Cerebellar nuclear complex (tissue), 1 donor: ENCODE results near the gene TMEM60.
"Not testable (repeated sequence)": the region's sequence is repeated elsewhere in the genome, so short reads cannot be mapped to it uniquely, and the experiment has no call there.

Experiments
- DNase-seq, 2 experiments: peaks; one replicate each; lab custom pipeline; 2025; lab: John Stamatoyannopoulos, UW

Gene TMEM60

DNA sequence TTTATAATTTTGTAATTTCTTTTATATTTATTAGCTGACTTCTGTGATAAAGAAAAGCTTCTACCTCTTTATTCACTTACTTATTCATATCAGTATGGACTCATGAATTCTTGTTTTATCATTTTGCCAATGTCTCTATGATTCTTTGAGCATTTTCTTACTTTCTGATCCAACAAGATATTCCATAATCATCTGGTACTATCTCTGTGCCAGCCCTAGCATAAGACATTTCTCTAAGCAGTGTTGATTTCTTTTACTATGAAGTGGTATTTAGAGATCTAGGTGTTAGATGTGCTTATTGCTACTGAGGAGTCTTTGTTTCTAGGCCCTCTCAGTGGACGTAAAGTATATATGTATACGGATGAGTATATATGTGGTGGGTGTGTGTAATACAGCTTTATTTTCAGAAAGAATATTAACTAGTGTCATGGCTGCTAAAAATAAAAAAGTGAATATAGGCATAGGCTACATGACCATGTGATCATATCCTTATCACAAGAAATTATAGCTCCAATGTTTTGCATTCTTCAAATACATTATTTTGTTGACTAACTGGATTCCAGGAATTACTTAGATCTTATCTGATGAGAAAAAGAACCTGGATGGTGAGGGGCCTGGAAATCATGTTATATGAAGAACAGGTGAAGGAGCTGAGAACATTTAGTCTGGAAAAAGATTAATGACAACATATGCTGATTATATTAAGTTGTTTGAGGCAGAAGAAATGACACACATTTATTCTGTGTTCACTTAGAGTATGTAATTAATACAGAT lies 13.5 kb upstream of the TMEM60 start:
- no peak for DNase-seq

DNA sequence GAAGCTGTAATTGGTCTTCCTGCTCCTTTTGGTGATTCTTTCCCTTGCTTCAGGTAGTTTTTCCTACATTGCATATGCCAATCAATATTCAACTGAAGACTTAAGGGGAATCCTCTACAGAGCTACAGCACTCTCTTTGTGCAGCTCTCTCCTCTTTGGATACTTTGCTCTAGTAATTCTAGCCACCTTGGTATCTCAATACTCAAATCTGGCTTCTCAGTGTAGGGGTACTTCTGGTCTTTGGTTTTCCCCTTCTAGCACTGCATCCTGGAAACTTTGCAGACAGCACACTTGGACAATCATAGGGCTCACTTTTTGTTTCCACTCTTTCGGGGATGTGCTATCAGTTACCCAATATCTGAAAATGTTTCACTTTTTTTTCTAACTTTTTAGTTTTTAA lies 10.3 kb upstream of the TMEM60 start:
- DNase-seq, result no peak

DNA sequence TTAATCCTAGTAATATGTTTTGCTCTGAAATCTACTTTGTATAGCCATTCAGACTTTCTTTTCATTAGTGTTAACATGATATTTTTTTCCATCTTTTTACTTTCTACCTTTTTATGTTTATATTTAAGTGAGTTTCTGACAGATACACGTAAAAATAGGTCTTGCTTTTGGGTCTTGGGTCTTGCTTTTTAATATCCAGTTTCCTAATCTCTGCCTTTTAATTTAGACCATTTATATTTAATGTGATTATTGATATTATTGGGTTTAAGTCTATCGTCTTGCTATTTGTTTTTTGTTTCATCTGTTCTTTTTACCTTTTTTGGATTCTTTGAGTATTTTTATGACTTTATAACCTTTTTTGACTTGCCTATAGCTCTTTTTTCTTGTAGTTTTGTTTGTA lies 8.2 kb upstream of the TMEM60 start:
- no peak for DNase-seq

DNA sequence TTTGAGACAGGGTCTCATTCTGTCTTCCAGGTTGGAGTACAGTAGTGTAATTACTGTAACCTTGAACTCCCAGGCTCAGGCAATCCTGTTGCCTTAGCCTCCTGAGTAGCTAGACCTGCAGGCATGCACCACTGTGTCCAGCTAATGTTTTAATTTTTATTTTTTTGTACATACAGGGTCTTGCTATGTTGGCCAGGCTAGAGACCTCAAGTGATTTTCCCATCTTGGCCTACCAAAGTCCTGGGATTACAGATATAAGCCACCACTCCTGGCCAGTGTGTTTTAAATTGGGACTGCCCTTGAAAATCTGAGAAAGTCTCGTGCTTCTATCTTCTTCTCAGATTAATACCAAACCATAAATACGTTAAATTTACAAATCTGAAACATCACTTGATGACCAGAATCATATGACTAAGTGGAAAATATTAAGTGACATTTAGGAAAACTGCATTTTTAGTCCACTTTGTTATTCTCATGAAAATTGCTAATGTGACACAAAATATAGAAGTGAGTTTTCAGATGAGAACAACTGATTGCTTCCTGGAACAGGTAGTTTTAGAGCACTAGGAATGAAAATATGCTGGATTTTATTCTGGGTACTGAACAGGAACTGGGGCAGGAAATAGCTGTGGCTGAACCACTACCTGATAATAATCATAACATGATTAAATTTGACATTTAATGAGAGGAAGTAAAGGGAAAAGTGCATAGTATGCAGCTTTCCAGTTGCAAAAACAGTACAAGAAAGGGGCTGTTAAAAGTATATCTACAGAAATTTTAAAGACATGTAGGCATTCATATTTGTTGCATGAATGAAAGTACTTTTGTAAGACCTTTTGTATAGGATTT lies 4.5 kb upstream of the TMEM60 start:
- DNase-seq, result no peak

- DNase-seq, result no peak
These were observed 2.5 kb upstream of the TMEM60 start for GRCh38 chr7:77800730-77801129.

- DNase-seq, result no peak
These were observed 1.9 kb upstream of the TMEM60 start for GRCh38 chr7:77800158-77800557.

DNA sequence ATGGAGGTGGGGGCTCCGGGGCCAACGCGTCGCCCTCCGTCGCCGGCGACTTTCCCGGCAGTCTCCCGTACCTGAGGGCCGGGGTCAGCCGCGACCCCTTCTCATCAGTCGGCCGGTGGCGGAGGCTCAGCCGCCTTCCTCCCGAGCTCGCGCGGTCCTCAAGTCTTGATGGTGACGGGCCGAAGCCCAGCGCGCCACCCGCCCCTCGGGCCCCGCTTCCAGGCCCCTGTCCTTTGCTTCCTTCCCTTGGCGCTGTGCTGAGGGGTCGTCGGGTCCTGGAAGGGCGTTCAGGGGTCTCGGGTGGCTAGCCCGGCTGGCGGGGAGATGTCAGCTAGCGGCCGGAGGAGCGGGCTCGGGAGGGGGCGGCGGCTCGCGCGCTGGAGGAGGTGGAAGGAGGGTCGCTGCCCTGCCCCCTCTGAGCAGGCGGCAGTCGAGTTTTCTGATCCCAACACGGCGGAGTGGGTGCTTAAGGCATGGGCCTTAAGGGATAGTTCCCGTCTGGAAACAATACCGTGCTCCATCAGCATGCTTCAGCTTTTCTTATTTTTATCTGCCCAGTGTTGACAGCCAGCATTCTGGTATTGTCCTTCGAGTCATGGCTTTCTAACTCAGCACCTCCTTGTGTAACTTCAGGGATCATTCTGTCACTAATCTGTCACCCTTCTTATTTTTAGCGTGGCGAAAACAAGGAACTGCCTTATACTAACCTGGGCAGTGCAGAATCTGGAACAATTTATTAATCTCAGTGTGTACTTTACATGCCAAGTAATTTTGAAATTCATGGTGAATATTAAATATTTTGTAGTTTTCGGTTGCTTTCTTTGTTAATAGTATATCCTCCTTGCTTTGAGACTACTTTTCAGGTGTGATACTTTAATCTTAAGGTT lies 1.1 kb upstream of the TMEM60 start:
- DNase-seq, result no peak

DNA sequence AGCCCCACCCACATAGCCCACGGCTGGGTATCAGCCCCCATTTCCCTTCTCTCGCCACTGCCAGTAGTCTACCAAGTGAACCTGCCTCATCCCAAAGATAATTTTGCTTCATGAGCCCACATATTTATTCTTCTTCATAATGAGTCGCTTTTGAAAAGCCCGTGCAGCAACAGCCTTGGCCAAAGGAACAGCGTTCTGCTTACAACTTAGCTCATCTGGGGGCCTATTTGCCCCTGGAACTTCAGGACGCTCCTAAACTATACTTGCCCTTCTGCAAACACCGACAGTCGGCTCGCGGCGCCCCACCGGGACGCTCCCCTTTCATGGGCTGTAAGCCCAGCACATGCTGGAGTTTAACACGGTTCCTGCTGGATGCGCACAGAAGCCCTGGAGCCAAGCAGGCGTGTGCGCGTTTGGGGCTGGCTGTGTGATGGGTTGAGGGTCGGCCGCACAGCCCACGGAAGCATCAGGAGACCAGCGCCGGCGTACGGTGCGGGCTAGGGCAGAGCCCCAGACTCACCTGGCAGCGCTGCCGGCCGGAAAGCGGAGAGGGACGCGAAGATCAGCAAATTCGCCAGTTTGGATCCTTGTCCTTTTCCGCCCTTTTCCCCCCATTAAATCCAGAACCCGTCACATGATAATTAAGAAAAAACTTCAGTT lies 370 bp downstream of the TMEM60 start:
- DNase-seq, result no peak

DNA sequence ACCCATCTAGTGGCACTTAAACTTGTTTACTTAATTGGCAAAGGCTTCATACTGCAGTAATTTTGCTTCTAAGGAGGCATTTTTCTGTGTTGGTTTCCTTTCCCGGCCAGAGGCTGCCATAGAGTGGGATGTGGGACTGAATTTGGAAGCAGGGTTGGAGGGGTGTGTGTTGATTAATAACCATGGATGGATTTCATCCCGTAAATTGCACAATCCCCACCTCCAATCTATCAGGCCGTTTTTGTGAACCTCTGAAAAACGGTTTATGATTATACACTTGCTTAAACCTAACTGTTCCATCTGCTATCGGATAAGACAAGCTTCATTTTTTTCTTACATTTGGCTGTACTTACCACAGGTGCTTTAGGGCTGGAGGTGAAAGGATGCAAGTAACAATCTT lies 1.3 kb downstream of the TMEM60 start:
- no peak for DNase-seq

GRCh38 chr7:77796109-77796508 lies 2.1 kb downstream of the TMEM60 start:
- DNase-seq, result no peak

- no peak for DNase-seq
These were observed 4.2 kb downstream of the TMEM60 start for GRCh38 chr7:77794000-77794399.

DNA sequence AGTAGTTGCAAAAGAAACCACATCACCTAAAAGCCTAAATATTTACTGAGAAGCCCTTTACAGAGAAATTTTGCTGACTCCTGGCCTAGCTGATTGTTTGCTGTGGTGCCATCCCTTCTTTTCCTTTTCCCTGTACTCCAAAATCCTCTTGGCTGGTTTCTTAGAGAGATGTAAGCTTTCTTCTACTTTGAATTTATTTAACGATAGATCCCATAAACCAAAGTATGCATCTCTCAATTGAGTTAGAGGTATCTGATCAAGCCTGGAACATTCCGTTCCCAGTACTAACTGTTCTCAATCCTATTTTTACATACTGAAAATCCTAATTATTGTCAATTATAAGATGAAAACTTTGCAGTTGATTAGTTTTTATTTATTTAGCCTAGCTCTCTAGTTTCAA lies 6.3 kb downstream of the TMEM60 start:
- DNase-seq, result no peak

DNA sequence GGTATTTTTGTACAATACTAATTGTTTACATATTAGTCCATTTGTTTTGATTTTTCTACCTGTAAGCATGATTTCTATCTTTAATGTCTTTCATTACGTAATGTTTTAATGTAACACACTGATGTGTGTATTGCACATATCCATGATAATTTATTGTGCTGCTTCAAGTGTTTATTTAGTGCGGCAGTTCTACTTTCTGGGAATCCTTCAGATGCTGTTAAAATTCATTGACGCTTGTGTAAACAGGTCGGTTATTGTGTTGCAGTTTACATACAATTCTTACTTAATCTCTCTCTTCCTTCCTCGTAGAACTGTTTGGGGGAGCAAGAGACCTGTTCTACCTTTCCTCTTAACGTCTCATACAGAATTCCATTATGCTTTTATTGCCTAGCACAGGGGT lies 6.9 kb downstream of the TMEM60 start:
- DNase-seq, result no peak

- DNase-seq, result no peak
These were observed 9.8 kb downstream of the TMEM60 start for GRCh38 chr7:77788327-77788902.

GRCh38 chr7:77786741-77787140 lies 11.5 kb downstream of the TMEM60 start:
- DNase-seq, result no peak

- no peak for DNase-seq
These were observed 12.2 kb downstream of the TMEM60 start for GRCh38 chr7:77786018-77786417.

DNA sequence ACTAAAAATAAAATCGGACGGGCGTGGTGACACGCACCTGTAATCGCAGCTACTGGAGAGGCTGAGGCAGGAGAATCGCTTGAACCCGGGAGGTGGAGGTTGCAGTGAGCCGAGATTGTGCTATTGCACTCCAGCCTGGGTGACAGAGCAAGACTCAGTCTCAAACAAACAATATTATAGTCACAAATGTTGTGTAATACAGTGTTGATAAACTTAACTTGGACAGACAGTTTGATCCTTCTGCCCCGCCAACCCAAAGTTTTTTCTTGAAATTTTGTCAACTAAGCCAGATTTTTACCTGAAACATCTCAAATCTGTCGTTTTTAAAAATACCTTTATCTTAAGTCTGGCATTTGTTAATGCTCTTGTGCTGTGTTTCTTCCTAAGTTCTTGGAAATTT lies 13.8 kb downstream of the TMEM60 start:
- DNase-seq, result not testable (repeated sequence)

DNA sequence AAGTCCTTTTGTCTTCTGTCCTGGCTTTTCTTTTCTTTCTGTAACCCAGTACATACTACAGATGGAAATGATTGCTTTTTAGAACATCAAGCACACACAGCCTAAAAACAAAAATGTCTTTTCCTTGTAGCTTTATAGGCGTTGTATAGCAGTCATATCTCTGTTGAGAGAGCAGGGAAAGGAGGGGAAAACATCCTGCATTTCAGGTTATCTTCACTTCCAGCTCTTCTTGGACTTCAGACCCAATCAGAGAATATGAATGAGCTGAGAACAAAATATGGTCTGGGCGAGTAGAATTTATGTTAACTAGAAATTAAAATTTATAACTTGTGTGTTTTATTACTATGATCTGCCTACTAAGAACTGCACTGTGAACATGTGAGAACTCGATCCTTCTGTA lies 14.7 kb downstream of the TMEM60 start:
- no peak for DNase-seq

DNA sequence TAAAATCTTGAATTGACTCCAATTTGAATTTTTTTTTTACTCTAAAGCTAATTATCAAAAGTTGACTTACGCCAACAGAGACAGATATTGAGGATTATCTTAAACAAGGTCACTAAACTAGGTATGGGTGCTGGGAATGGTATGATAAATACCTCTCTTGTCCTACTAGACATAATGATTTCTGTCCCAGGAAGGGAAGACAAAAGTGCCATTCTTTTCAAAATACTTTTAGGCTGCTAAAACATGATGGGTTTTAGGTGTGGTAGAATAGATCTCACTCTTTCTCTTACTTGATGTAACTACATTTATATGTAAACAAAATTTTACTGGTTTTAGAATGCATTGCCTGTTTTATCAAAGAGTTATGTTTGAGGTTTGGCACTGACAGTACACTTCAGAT lies 15.1 kb downstream of the TMEM60 start:
- DNase-seq, result no peak

GRCh38 chr7:77782383-77782782 lies 15.9 kb downstream of the TMEM60 start:
- no peak for DNase-seq

GRCh38 chr7:77778535-77778934 lies 19.7 kb downstream of the TMEM60 start:
- no peak for DNase-seq
